Suprapubic skin (tissue), 4 donors: ENCODE data around the gene MIER2. TPM values are rescaled to one million over a fixed set of nuclear protein-coding genes. Genes with fewer than 3 reads are reported as not detected.

Source experiments
- DNase-seq, 2 donors: peaks; one replicate each; pipeline ENCODE4 v3.0.0-alpha.2; 2019; ENCODE audit warnings: low spot score in 2 of 2
- H3K27ac ChIP-seq: fragments of 200-600 bp; sonication (generic); one replicate; pipeline ENCODE4 v1.5.1; 2019
- H3K27me3 ChIP-seq: fragments of 200-600 bp; sonication (generic); one replicate; pipeline ENCODE4 v1.5.1; 2019
- H3K36me3 ChIP-seq: fragments of 200-600 bp; sonication (generic); one replicate; pipeline ENCODE4 v1.5.1; 2019
- H3K4me1 ChIP-seq: fragments of 200-600 bp; sonication (generic); one replicate; pipeline ENCODE4 v1.5.1; 2019
- H3K4me3 ChIP-seq: fragments of 200-600 bp; sonication (generic); one replicate; pipeline ENCODE4 v1.5.1; 2019; ENCODE audit warnings: mild to moderate bottlenecking
- H3K9me3 ChIP-seq: fragments of 200-600 bp; sonication (generic); one replicate; pipeline ENCODE4 v1.5.1; 2019
- CTCF ChIP-seq, 2 donors: fragments of 200-600 bp in 1 of 2; fragments of 450-650 bp in 1 of 2; sonication (generic) in 1 of 2; IDR thresholded peaks; one replicate each; pipeline ENCODE4 v1.5.1; 2016 to 2019; ENCODE audit warnings: antibody characterized with exemption in 2 of 2, mild to moderate bottlenecking in 1 of 2, moderate library complexity in 1 of 2
- EP300 ChIP-seq: sonication (generic); formaldehyde crosslinking; IDR thresholded peaks from one replicate; pipeline ENCODE4 v1.6.1; 2017; ENCODE audit warnings: antibody characterized with exemption
- POLR2A ChIP-seq, 2 donors: fragments of 450-650 bp; IDR thresholded peaks; one replicate each; pipeline ENCODE4 v1.6.1; 2017; ENCODE audit warnings: antibody characterized with exemption in 2 of 2, mild to moderate bottlenecking in 2 of 2, moderate library complexity in 2 of 2
- POLR2AphosphoS5 ChIP-seq, 3 donors: sonication (generic); formaldehyde crosslinking; IDR thresholded peaks; one replicate each; pipeline ENCODE4 v1.6.1; 2017; ENCODE audit warnings: antibody characterized with exemption in 3 of 3
- WGBS: methylation state at CpG from one replicate; pipeline ENCODE4 v1.1.5; 2018; 5-methylcytosine and 5-hydroxymethylcytosine counted together
- total RNA-seq, 4 donors: library from RNA; depleted of rRNA; stranded (reverse); fragments of >200 nt; gene quantifications; one replicate each; pipeline ENCODE4 v1.1.0, GENCODE V29; 2016

The MIER2 gene
- total RNA-seq, 4 donors from 2014 or later, result 17.5 to 55.7 (median 44.8) TPM

GRCh38 chr19:279231-279630, 65.4 kb downstream of the MIER2 start:
- Histone ChIP-seq H3K4me1 (no peaks in the 10 kb centered on the region), H3K4me3 (no peak overlapping the region), H3K27me3 (peaks cover 32% of the 10 kb centered on the region), H3K27ac (no peak overlapping the region), H3K36me3 (peaks cover 16% of the 10 kb centered on the region), H3K9me3 (no peaks in the 10 kb centered on the region)
- DNase-seq, result no peak
- WGBS, result 87% methylated on average over 8 of the region's 8 CpGs
- TF ChIP-seq POLR2AphosphoS5 (IDR thresholded peaks at IDR 0.05), result no peak

GRCh38 chr19:277581-278165, 66.9 kb downstream of the MIER2 start:
- Histone ChIP-seq H3K9me3 (no peaks in the 10 kb centered on the region), H3K4me3 (no peak overlapping the region), H3K27ac (no peak overlapping the region), H3K27me3 (peaks cover 32% of the 10 kb centered on the region), H3K4me1 (no peaks in the 10 kb centered on the region), H3K36me3 (peaks cover 16% of the 10 kb centered on the region)
- no peak for DNase-seq
- WGBS, result 43% methylated on average over 16 of the region's 21 CpGs
- TF ChIP-seq POLR2AphosphoS5 (IDR thresholded peaks at IDR 0.05) (no peak), CTCF (IDR thresholded peaks at IDR 0.05) (no peak), POLR2A (IDR thresholded peaks at IDR 0.05) (no peak), EP300 (no peak)

GRCh38 chr19:277131-277530, 67.5 kb downstream of the MIER2 start:
- peaks cover 32% of the 10 kb centered on the region for H3K27me3 ChIP-seq
- H3K36me3 ChIP-seq, result peaks cover 16% of the 10 kb centered on the region
- DNase-seq, result no peak
- WGBS, result 78% methylated on average over 7 of the region's 7 CpGs
- H3K4me3 ChIP-seq, result no peak overlapping the region
- no peaks in the 10 kb centered on the region for H3K9me3 ChIP-seq
- H3K27ac ChIP-seq, result no peak overlapping the region
- no peak for TF ChIP-seq POLR2AphosphoS5 (IDR thresholded peaks at IDR 0.05)
- TF ChIP-seq EP300, result no peak
- no peak for TF ChIP-seq CTCF (IDR thresholded peaks at IDR 0.05)
- TF ChIP-seq POLR2A (IDR thresholded peaks at IDR 0.05), result no peak
- no peaks in the 10 kb centered on the region for H3K4me1 ChIP-seq

GRCh38 chr19:275958-276646, 68.5 kb downstream of the MIER2 start:
- Histone ChIP-seq H3K9me3 (no peaks in the 10 kb centered on the region), H3K4me1 (no peaks in the 10 kb centered on the region), H3K27ac (no peak overlapping the region), H3K36me3 (peaks cover 8% of the 10 kb centered on the region), H3K4me3 (no peak overlapping the region), H3K27me3 (peaks cover 34% of the 10 kb centered on the region)
- no peak for DNase-seq
- TF ChIP-seq CTCF (IDR thresholded peaks at IDR 0.05) (no peak), POLR2A (IDR thresholded peaks at IDR 0.05) (no peak), EP300 (no peak), POLR2AphosphoS5 (IDR thresholded peaks at IDR 0.05) (no peak)
- WGBS, result 89% methylated on average over 18 of the region's 19 CpGs

GRCh38 chr19:275000-275399, 69.6 kb downstream of the MIER2 start:
- peaks cover 2% of the 10 kb centered on the region for H3K36me3 ChIP-seq
- H3K9me3 ChIP-seq, result no peaks in the 10 kb centered on the region
- no peak overlapping the region for H3K27ac ChIP-seq
- DNase-seq, result no peak
- TF ChIP-seq POLR2AphosphoS5 (IDR thresholded peaks at IDR 0.05), result no peak
- no peak for TF ChIP-seq CTCF (IDR thresholded peaks at IDR 0.05)
- no peak for TF ChIP-seq POLR2A (IDR thresholded peaks at IDR 0.05)
- no peak for TF ChIP-seq EP300
- peaks cover 28% of the 10 kb centered on the region for H3K27me3 ChIP-seq
- H3K4me1 ChIP-seq, result no peaks in the 10 kb centered on the region
- H3K4me3 ChIP-seq, result no peak overlapping the region
- WGBS, result 91% methylated on average over 9 of the region's 9 CpGs
